Measurements from ENCODE around the gene CRACDL. TPM values are rescaled to one million over a fixed set of nuclear protein-coding genes. Genes with fewer than 3 reads are reported as not detected.
"Not testable (repeated sequence)": the region's sequence is repeated elsewhere in the genome, so short reads cannot be mapped to it uniquely, and the experiment has no call there.

Gene CRACDL
- total RNA-seq, 1 experiment from 2014 or later = 1.3 TPM

DNA sequence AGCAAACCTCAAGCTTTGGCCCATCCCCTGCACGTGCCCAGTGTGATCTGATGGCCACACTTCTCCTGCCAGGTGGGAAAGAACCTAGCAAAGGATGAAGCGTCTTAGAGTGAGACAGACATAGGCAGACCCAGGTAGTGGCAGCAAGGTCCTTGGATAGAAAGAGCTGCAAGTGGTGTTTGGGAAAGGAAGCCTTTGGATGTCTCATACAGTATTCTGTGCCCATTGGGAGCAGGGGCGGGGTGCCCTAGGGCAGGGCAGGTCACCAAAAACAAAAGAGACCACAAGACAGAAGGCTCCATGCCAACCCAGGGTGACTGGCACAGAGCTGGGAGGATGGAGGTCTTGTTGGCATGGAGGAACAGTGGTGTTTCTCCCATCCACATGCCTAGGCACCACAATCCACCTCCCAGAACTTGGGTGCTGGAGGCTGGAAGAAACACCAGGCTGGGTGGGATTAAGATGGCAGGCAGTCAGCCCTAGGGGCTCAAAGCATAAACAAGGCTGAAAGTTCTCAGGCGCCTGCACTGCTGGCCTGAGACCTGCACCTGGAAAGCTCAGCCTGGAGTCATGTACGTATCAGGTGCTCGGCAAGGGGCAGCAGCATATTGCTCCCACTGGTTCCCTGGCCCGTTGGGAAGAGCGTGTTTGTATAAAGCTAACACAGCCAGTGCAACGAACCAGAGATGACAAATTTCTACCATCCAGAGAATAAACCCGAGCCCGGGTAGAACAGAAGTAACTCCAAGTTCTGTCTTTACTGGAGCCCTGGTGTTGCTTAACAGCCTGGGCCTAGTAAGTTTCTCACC lies 52.9 kb downstream of the CRACDL start:
- DNase-seq (ENCODE audit: low read depth) = no peak

DNA sequence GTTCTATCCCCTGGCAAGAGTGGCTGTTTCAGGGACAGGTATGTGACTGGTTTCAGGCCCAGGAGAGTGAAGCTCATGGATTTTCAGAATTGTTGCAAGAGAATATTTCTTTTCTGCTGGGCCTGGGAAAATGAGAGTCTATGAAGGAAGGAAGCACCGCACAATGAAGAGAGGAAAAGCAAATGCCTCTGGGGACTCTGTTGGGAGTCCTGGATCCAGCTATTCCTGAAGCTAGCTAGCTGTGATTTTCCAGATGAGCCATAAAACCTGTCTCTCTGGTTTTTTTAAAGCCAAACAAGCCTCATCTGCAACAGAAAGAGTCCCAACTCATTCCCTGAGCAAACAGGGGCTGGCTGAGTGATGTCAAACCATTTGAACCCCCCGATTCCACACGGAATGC lies 53.7 kb downstream of the CRACDL start:
- DNase-seq (ENCODE audit: low read depth) = no peak

DNA sequence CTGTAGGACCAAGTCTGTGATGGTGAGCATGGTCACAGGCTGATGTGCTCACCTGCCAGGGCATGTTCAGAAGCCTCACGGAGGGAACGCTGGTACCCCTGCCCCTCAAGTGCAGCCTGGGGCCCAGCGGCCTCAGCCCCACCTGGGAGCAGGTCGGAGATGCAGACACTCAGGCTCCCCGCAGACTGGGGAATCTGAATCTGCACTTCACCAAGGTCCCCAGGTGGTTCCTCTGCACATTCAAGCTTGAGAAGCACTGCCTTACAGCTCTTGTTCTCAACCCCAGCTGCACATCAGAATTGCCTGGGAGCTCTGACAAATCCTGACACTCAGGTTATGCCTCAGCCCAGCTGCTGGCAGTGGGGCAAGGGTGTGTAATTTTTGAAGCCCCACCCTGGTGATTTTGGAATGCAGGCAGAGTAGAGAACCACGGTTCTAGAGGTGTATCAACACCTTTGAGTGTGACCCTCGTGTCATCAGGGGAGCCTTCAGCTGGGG lies 54.8 kb downstream of the CRACDL start:
- DNase-seq (ENCODE audit: low read depth) = no peak

DNA sequence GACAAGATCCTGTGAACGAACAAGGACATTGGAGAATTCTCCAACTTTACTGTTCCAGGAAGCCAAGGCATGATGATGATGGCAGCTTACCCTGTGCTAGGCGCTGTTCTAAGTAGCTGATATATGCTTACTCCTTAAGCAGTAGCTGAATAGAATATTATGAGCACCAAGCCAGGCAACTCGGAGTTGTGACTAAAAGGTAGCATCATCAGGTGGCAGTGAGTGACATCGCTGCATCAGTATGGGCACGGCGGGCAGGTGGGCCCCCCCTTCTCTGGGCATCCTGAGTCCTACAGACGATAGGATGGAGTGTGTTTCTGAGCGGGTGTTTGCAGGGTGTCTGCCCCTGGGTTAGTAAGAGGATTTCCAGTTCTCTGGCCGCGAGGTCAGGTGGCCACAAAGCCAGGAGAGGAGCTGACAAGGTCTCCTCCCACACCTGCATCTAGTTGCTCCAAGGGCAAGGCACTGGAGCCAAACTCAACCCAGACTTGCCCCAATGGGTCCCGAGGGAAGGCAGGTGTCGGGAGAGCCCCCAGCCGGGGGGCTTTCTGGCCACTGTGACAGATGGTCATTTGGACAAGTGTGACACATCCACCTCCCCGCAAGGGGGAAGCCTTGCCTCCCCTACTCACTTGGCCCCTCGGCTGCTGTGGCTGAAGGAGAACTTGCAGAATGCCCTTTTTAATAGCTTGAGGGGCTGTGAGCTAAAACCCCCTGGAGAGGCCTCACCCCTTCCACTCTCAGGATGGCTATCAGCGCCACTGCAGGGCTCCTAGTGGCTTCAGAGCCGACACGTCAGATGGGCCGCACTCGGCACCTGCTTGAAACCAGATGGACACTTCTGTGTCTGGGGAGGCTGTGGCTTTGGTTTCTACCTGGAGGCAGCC lies 55.5 kb downstream of the CRACDL start:
- no peak for DNase-seq (ENCODE audit: low read depth)

DNA sequence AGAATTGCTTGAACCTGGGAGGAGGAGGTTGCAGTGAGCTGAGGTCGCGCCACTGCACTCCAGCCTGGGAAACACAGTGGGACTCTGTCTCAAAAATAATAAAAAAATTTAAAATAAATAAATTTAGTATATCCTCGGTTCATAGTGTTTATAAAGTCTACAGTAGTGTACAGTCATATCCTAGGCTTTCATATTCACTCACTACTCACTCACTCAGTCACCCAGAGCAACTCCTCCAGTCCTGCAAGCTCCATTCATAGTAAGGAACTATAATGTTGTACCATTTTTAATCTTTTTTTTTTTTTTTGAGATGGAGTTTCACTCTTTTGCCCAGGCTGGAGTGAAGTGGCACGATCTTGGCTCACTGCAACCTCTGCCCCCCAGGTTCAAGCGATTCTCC lies 58.4 kb downstream of the CRACDL start:
- not testable (repeated sequence) for DNase-seq (ENCODE audit: low read depth)

DNA sequence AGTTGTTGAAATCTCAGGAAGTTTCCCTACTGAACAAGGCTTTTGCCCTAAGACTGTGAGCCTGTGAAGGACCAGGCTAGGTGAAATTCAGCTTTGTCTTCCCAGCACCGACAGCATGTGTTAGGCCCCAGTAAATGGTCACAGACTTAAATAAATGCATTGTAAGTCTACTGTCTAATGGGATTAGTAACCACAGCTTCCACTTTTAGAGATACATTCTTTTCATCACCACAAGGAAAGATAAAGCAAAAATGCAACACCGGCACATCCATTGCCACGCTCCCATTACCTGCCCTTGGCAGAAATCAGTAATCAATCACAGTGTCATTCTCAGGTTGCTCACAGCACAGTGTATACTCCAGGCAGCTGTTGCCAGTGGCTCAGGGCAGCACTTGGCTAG lies 59.3 kb downstream of the CRACDL start:
- no peak for DNase-seq (ENCODE audit: low read depth)

DNA sequence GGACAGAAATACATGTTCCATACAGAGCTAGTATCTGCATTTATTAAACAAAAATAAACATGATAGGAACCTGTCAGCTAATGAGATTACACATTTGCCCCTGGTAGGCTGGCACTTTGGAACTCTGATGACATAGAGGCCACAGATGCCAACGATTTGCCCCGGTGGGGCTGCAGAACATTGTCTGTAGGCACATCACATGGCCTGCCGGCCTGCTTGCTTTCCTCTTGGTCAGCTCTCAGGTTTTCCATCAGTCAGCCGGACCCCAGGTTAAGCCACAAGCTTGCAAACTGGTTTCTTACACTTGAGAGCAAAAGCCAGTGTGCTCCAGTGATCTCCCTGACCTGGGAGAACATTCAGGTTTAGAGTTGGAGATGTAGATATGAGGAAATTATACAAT lies 60.3 kb downstream of the CRACDL start:
- no peak for DNase-seq (ENCODE audit: low read depth)

DNA sequence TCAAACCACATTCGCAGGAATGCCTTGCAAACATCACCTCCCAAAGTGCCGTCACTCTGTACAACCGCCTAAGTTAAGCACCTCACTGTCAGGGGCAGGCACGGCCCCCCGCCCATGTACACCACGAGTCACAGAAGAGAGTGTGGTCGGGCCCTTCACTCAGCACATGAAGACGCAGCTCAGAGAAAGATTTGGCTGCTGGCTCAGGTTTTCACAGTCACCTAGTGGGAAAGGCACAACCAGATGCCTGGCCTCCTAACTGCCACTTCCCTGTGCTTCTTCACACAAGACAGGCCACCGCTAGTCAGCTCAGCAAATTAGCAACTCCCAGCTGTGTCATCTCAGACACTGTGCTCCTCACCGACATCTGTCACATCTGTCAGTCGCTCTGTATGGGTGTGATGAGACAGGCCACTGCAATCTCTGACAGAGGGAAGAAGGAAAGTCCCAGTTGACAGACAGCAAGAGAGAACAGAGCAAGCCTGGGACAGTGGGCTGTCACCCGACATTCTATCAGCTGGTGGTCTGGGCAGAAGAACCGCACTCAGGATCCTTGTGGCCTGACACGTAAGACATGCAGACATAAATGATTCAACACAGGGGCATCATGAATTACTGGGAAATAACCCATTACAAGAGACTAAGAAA lies 60.8 kb downstream of the CRACDL start:
- DNase-seq (ENCODE audit: low read depth) = no peak

DNA sequence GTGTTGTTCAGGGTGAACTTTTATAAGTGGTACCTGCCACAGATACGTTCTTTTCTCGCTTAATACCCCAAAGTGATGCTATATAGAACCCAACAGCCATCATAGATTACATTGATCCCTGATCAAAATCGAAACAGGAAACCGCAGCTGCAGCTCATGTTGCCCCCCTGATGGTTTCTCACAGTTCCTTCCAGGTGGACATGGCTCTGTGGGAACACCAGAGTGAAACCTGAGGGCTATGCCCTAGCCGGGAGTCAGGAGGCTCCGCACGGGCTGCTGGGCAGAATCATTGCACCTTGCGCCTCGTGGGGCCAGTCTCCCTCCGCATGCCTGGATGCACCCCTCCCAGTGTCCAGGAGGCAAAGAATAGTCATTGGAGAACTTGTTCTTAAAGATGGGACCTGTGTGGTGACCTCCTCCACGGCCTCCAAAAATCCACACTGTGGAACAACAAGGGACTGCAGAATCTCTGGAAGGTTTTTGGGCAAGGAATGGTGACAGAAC lies 61.8 kb downstream of the CRACDL start:
- DNase-seq (ENCODE audit: low read depth) = no peak

DNA sequence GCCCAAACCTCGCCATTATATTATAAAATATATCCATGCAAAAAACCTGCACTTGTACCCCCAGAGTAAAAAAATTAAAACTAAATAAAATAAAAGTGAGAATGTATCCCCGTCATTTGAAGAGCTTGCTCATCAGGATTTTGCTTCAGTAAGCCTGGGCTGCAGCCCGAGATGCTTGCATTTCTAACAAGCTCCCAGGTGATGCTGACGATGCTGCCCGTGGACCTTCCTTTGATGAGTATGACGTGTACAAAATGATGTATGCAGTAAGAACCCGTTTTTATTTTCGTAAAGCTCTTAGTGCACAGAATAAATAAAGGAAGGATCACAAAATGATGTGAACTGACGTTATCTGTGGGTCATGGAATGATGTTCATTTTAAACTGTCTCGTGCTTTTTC lies 63.5 kb downstream of the CRACDL start:
- DNase-seq (ENCODE audit: low read depth) = no peak

DNA sequence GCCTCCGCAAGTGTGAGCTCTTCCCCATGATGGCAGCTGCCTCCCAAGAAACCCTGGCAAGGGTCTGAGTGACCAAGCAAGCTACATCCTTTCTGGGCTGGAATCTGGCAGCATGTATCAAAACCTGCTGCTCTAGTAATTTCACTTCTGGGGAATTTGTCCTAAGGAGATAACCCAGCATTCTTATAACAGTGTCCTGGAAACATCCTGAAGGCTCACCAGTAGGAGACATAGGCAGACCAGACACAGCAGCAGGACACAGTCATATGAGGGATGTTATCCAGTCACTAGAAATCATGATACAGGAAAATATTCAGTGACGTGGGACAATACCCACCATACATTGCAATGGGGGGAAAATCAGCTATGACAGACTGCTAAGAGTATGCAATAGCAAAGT lies 64.5 kb downstream of the CRACDL start:
- no peak for DNase-seq (ENCODE audit: low read depth)

DNA sequence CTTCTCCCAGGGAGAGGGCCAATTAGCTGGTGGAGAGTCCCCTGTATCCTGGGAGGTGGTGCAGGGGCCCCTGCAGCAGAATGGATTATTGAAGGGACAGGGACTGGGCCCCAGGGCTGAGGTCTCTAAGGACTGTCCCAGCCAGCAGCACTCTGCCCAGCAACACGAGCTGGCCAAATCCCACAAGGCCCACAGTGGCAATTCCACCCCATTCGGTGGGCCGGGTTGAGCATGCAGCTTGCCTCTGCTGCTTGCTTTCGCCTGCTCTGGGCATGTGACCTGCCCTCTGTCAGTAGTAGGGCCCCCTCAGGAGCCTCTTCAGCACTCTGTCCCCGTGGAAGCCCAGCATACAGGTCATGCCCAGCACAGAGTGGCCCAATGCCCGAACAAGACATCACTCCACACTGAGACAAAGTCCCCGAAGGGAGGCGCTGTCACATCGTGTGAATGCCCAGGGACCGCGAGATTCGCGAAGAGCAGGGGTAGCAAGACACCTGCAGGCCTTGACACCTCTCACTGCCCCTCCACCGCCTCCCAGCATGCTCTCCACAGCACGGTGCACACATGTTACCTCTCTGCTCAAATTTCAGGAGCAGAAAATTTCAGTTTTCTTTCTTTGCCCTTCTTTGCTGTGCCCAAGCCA lies 65.4 kb downstream of the CRACDL start:
- no peak for DNase-seq (ENCODE audit: low read depth)

DNA sequence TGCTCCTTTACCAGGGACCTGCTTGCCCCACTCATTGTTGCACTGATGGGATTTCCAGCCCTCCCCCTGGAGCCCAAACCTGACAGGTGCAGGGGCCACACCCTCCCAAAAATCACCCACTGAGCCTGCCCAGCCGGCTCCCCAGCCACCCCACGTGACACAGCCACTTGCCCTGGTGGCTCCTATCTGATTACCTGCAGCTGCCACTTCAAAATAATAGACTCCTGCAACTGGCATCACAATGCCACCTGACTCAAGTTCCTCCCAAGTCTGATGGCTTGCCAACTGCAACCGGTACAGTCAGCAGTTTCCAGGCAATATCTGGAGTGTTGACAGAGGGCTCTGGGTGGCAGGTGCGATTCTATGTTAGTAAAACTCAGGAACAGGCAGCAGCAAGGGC lies 66.2 kb downstream of the CRACDL start:
- no peak for DNase-seq (ENCODE audit: low read depth)

DNA sequence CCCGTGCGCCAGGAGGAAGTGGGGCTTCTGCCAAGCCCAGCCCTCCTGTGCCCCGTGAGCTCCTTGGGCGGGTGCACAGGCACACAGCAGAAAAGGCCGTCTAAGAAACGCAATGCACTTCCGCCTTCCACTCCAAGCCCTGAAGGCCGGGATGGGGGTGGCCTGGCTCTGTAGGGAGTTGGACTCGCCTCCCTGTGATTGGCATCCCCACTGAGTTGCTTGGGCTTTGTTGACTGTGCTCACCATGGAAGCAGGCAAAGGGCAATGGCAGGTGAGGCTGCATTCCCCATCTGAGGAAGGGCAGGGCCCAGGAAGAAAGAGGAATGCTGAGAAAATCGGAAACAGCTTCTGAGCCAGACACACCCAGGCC lies 66.8 kb downstream of the CRACDL start:
- no peak for DNase-seq (ENCODE audit: low read depth)

DNA sequence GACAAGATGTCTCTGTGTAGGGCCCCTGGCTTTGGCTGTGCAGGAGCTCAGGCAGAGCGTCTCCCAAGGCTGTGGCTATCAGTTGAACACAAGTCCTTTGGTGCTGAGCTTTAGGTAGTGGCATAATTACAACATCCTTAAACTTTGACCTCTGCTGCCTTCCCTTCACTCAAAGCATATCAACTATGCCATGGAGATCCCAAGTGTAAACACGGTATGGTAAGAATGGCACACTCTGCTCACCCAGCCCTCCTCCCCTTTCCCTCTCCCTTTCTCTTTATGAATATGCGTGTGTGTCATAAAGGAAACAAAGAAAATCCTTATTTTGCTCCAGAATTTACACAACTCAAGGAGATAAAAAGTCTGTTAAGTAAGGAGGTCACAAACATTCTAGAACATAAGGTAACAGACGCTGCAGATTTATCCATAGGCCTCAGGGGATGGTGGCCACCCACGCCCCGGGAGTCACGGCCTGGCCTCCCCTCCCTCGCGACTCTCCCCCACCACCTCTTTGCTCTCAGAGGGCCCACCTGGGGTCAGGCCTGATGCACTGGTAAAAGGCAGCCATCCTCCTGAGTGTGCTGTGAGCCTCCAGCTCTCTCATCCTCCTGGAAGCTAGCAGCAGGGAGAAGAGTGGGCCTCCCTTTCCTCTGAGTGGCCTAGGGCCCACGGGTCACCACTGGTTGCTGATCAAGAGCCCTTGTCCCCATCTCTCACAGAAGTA lies 67.3 kb downstream of the CRACDL start:
- no peak for DNase-seq (ENCODE audit: low read depth)

DNA sequence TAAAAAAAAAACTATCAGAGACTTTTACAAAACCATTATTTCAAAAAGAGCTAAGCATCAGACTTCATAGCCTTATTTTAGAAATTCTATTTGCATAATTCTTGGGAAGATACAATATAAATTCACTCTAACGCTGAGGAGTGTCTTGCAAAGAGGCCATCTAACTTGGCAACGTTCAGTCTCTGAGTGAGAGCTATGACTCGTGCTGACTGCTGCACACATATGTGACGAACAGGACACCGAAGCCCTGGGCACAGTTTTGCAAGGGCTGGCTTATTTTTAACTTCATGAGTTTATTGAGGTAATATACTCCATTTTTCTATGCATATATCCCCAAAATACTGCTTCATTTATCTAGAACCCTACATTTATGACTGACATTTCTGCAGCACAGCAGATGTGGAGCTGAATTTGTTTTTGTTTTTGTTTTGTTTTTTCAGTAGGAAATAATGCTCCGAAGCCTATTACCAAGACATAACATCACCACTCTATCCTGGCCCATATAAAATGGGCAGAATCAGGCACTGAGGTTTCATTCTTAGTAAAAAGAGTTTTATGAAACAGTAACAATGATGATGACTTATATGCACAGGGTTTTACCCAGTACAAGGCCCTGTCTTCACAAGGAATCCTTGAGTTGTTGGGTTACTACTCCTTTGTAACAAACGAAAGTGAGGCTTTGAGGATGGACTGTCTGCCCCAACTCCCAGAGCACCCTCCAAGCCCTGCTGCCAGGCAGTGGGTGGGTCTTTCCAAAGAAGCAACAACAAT lies 68.3 kb downstream of the CRACDL start:
- DNase-seq (ENCODE audit: low read depth) = no peak

DNA sequence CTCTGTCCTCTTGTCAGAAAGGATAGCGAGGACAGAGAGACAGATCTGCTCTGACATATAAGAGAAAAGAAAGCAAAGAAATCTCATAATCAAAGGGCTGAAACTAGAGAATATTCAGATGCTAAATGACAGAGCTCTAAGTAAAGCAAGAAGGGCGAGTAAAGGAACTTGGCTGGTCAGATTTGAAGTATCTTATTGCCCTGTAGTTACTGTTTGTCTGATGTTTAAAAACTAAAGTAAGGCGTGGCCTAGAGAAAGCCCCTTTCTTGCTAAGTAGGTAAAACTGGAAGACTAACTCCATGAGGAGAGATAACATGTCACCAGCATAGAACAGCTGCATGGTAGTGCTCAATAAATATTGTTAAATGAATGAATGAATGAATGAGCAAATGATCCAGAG lies 70.0 kb downstream of the CRACDL start:
- no peak for DNase-seq (ENCODE audit: low read depth)

DNA sequence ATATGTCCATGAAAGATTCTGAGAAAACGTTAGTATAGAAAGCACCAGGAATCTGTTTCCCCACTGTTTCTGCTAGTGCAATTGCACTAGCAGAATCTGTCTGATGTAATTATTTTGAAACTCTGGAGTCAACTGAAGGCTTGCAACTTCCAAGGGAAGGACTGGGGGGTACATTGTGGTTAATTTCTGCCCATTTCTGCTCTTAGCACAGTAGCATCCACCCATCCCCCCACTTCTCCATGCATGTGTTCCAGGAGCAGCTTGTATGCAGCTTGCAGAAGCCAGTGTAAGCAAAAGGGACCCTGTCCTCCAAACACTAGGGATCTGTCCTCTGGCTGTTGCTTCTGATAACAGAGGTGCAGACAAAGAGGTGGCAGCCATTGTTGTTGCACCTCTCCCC lies 74.4 kb downstream of the CRACDL start:
- no peak for DNase-seq (ENCODE audit: low read depth)

DNA sequence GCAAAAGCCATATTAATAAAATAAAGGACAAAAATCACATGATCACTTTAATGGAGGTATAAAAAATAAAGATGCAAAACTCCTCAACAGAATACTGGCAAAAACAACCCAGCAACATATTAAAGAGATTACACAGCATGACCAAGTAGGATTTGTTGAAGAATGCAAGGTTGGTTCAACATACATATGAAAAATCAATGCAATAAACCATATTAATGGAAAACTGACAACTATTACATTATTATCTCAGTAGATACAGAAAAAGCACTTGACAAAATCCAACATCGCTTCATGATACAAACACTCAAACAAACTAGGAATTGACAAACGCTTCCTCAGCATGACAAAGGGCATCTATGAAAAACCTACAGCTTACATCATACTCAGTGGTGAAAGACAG lies 76.7 kb downstream of the CRACDL start:
- no peak for DNase-seq (ENCODE audit: low read depth)

DNA sequence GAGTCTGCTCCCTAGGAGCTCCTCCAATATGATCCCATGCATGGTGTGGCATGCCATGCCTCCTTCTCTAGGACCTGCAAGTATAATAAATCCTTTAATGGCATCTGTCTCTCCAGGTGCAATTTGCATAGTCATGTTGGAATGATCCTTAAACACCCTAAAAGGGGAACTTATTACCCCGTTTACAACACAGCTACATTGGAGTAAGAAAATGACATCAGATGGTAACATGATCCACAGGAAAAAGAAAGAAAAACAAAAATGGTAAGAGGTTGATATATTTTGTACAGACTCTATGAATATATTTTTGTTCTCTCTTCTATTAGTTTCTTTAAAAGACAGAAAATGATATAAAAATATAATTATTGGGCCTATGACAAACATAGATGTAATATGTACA lies 79.0 kb downstream of the CRACDL start:
- no peak for DNase-seq (ENCODE audit: low read depth)

Measured in Daoy (cell line).